Stimulated activated CD8-positive, alpha-beta memory T cell treated with anti-CD3 and anti-CD28 coated beads, Interleukin-12 subunit alpha, Interleukin-12 subunit beta, amount 100 ng/mL, for 1 hour (primary cell): ENCODE data around the gene ATP6V1B1.

ENCODE experiments used
- DNase-seq: peaks from one replicate; pipeline ENCODE4 v3.0.0-alpha.2; 2020; ENCODE audit warnings: low read depth

Gene ATP6V1B1

GRCh38 chr2:70901227-70902066, 34.3 kb upstream of the ATP6V1B1 start:
- DNase-seq = no peak

- no peak for DNase-seq
These were observed 33.6 kb upstream of the ATP6V1B1 start for GRCh38 chr2:70902067-70902442.

- DNase-seq = no peak
These were observed 33.1 kb upstream of the ATP6V1B1 start for GRCh38 chr2:70902579-70902978.

GRCh38 chr2:70903171-70903570, 32.5 kb upstream of the ATP6V1B1 start:
- no peak for DNase-seq

GRCh38 chr2:70903641-70904340, 31.9 kb upstream of the ATP6V1B1 start:
- no peak for DNase-seq

GRCh38 chr2:70904371-70905216, 31.1 kb upstream of the ATP6V1B1 start:
- DNase-seq = no peak

- no peak for DNase-seq
These were observed 30.0 kb upstream of the ATP6V1B1 start for GRCh38 chr2:70905443-70906421.

- no peak for DNase-seq
These were observed 29.2 kb upstream of the ATP6V1B1 start for GRCh38 chr2:70906439-70907005.

GRCh38 chr2:70907130-70908057, 28.3 kb upstream of the ATP6V1B1 start:
- DNase-seq = no peak

- DNase-seq = no peak
These were observed 19.4 kb upstream of the ATP6V1B1 start for GRCh38 chr2:70916291-70916690.

- no peak for DNase-seq
These were observed 17.7 kb upstream of the ATP6V1B1 start for GRCh38 chr2:70918016-70918415.

- peak; percentile 55 for DNase-seq
These were observed 15.9 kb upstream of the ATP6V1B1 start for GRCh38 chr2:70919672-70920366.

- DNase-seq = no peak
These were observed 15.4 kb upstream of the ATP6V1B1 start for GRCh38 chr2:70920367-70920715.

GRCh38 chr2:70921031-70921430, 14.7 kb upstream of the ATP6V1B1 start:
- DNase-seq = no peak

GRCh38 chr2:70921839-70922234, 13.9 kb upstream of the ATP6V1B1 start:
- DNase-seq = no peak

- no peak for DNase-seq
These were observed 13.2 kb upstream of the ATP6V1B1 start for GRCh38 chr2:70922235-70923234.

GRCh38 chr2:70923378-70924015, 12.2 kb upstream of the ATP6V1B1 start:
- no peak for DNase-seq

GRCh38 chr2:70926042-70926441, 9.7 kb upstream of the ATP6V1B1 start:
- no peak for DNase-seq
